Measurements from ENCODE around the gene ZNF267. TPM values are rescaled to one million over a fixed set of nuclear protein-coding genes. Genes with fewer than 3 reads are reported as not detected.
"Not testable (repeated sequence)": the region's sequence is repeated elsewhere in the genome, so short reads cannot be mapped to it uniquely, and the experiment has no call there.

Gene ZNF267
- total and polyA plus RNA-seq, 2 of the 8 experiments (the other 6 are each of a cell fraction or from before 2014, with no cell fraction given) = 5.5 to 28.3 TPM

- TF ChIP-seq KDM5A (IDR thresholded peaks at IDR 0.05; ENCODE audit: low read length) = no peak
- TF ChIP-seq CTBP2 (IDR thresholded peaks at IDR 0.05; ENCODE audit: borderline replicate concordance, insufficient read depth, insufficient read length, low read length) = no peak
Observed at GRCh38 chr16:31842864-31843263, 30.7 kb upstream of the ZNF267 start (continued).

- H3K4me2 ChIP-seq (ENCODE audit: insufficient read depth in 1 of 2, low read depth in 2 of 2, low read length in 2 of 2); H3K4me3 ChIP-seq (ENCODE audit: extremely low read depth in 1 of 4, insufficient read depth in 2 of 4, low read depth in 3 of 4, low read length in 4 of 4); H3K4ac ChIP-seq (replicated peaks; ENCODE audit: insufficient read length, low read depth, low read length); H3K27me3 ChIP-seq (replicated peaks in 1 of 4; ENCODE audit: control insufficient read depth in 3 of 4, extremely low read depth in 1 of 4, insufficient read depth in 3 of 4, low read length in 3 of 4); H2BK15ac ChIP-seq (ENCODE audit: low read length); H3K23ac ChIP-seq (ENCODE audit: insufficient read length); DNase-seq (ENCODE audit: low read depth in 1 of 2, low spot score in 2 of 2); H4K20me1 ChIP-seq (replicated peaks in 1 of 2; ENCODE audit: control insufficient read depth in 1 of 2, insufficient read depth in 2 of 2, low read length in 2 of 2); H2BK12ac ChIP-seq (ENCODE audit: low read depth, low read length); H2BK120ac ChIP-seq (replicated peaks; ENCODE audit: low read depth, low read length); H3K4me1 ChIP-seq (replicated peaks in 1 of 4; ENCODE audit: control insufficient read depth in 3 of 4, insufficient read depth in 4 of 4, low read length in 3 of 4); FAIRE-seq; H2AK5ac ChIP-seq (ENCODE audit: low read depth, low read length); H2BK5ac ChIP-seq (ENCODE audit: low read depth, low read length); H2BK20ac ChIP-seq (ENCODE audit: low read length); H3K23me2 ChIP-seq (ENCODE audit: low read depth, low read length); H3K27ac ChIP-seq (ENCODE audit: low read depth, low read length); H3K18ac ChIP-seq (ENCODE audit: extremely low read depth, low read length); H3K14ac ChIP-seq (ENCODE audit: insufficient read length); H2AFZ ChIP-seq (ENCODE audit: low read length); H3K79me1 ChIP-seq (ENCODE audit: low read depth, low read length); H3K79me2 ChIP-seq (ENCODE audit: control insufficient read depth in 1 of 2, insufficient read depth in 2 of 2, low read length in 2 of 2); H4K91ac ChIP-seq (replicated peaks; ENCODE audit: insufficient read length, low read length); H3K56ac ChIP-seq (replicated peaks; ENCODE audit: insufficient read length, low read depth, low read length); POLR2A ChIA-PET (ENCODE audit: partially characterized antibody); H4K8ac ChIP-seq (ENCODE audit: extremely low read depth, insufficient read depth, low read length); H4K5ac ChIP-seq (ENCODE audit: insufficient read length, low read depth, low read length); H3K36me3 ChIP-seq (ENCODE audit: control insufficient read depth in 2 of 4, insufficient read depth in 4 of 4, low read length in 3 of 4); H3K9ac ChIP-seq (replicated peaks in 1 of 4; ENCODE audit: extremely low read depth in 1 of 4, low read depth in 3 of 4, low read length in 3 of 4): not testable (repeated sequence)
- peaks cover 28 to 52% of the 10 kb centered on the region in 2 experiments for H3K9me3 ChIP-seq (ENCODE audit: insufficient read depth in 2 of 2, low read depth in 1 of 2, low read length in 1 of 2)
- CTCF ChIA-PET (ENCODE audit: partially characterized antibody) = interaction anchor here (0.5 kb wide), 1 partner anchor 98 kb away, joined by 5 read pairs; no protein-coding TSS in a partner anchor
- whole genome bisulfite sequencing, 2 experiments (ENCODE audit: extremely low coverage in 1 of 2, insufficient coverage in 1 of 2, insufficient read length in 1 of 2, insufficient replicate concordance in 2 of 2, low coverage in 1 of 2, low lambda C conversion rate in 2 of 2, missing lambda C conversion rate in 1 of 2) = 67% methylated on average over 2 of the region's 2 CpGs; no CpG with 5 or more reads in 1 of the 2 experiments
Observed at GRCh38 chr16:31848572-31848971, 25.0 kb upstream of the ZNF267 start.
